ENCODE measurements around the gene ABHD2.

- no peak for TF ChIP-seq CTCF (IDR thresholded peaks at IDR 0.05; ENCODE audit: borderline replicate concordance, extremely low read depth, low read length, poor library complexity, severe bottlenecking)
- no peak for TF ChIP-seq EZH2 (IDR thresholded peaks at IDR 0.05; ENCODE audit: borderline replicate concordance, low read depth, low read length, severe bottlenecking)
These were observed 142.0 kb downstream of the ABHD2 start for GRCh38 chr15:89230277-89230676.

Measured in DND-41 (cell line).